Measurements from ENCODE around the gene ABLIM2.

Gene ABLIM2

DNA sequence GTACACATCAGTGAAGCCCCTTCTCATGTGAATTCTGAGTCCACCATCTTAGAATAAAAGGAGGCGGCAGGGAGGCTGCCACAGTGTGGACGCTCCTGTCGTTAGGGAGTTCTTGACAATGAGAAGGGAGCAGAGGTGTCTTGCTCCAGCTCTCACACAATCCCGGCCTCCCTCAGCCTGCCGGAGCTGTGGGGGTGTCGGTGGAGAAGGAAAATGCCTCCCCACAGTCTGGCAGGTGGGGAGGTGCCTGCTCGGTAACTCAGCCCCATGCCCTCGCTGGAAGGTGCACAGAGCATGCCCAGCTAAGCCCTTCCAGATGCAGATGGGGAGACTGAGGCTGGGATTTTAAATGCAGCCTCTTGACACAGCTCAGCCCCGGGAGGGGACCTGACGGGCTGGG, 20.5 kb upstream of the ABLIM2 start:
- in situ Hi-C loops (cut with HindIII; ENCODE audit: low pct_unique_long_range_greater_than_20kb, low sequenced_read_pairs) = no loop called here
- no peak for TF ChIP-seq JUND (IDR thresholded peaks at IDR 0.05; ENCODE audit: low read depth)
- DNase-seq (ENCODE audit: low read depth in 1 of 2, low spot score in 1 of 2) = no peak

- TF ChIP-seq JUND (IDR thresholded peaks at IDR 0.05; ENCODE audit: low read depth) = no peak
- in situ Hi-C loops (cut with HindIII; ENCODE audit: low pct_unique_long_range_greater_than_20kb, low sequenced_read_pairs) = no loop called here
- DNase-seq (ENCODE audit: low read depth in 1 of 2, low spot score in 1 of 2) = no peak
Observed at GRCh38 chr4:8177956-8178355, 19.3 kb upstream of the ABLIM2 start.

DNA sequence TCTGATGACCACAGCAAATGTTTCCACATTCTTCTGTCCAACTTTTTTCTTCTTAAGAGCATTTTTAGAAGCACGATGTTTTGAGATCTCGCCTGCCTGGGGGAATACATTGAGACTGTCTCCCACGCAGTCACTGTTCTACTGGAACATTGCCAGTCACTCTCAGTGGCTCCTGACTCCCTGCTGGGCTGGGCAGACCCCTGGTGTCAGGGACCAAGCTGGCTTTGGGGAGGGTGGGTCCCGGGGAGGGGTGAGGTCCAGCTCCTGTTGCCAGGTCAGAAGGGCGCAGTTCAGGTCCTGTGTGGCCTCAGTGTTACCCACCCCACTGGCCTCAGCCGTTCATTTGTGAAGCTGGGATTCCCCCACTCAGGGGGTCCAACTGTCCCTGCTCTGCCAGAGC, 18.9 kb upstream of the ABLIM2 start:
- DNase-seq (ENCODE audit: low read depth in 1 of 2, low spot score in 1 of 2) = no peak
- in situ Hi-C loops (cut with HindIII; ENCODE audit: low pct_unique_long_range_greater_than_20kb, low sequenced_read_pairs) = no loop called here
- no peak for TF ChIP-seq JUND (IDR thresholded peaks at IDR 0.05; ENCODE audit: low read depth)

DNA sequence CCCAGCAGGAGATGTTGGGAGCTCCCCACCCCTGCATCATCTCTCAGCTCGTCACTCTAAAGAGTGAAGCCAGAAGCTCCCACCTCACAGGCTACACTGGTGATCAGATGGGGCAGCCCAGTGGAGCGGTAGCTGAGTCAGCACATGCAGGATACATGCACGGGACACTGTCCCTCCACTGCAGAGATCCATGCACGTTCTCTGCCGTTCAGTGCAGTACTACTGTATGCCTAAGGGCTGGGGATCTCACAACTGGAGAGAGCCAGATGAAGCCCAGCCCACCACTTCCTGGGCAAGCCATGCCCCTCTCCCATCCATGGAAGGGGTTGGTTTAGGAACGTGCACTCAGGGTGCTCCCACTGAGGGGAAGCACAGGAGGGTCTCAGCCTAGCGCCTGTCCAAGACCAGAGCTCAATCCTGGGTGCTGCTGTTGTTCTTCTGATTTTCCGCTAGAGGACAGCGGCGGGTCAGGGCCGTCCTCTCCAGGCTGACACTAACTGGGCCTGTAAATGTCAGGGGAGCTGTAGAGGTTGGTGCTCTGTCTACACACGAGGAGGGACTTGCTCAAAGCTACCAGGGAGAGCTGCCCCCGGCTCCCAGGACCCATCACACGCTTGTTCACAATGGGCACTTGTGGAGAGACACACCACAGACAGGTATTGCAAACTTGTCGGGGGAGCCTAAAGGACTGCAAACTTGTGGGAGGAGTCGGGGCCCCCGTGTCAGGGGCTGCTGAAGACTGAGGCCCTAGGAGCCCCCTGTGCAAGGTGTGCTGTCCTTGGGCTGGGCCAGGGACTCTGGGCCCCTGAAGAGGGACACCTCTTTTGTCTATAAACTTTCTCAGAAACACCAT, 18.2 kb upstream of the ABLIM2 start:
- in situ Hi-C loops (cut with HindIII; ENCODE audit: low pct_unique_long_range_greater_than_20kb, low sequenced_read_pairs) = no loop called here
- DNase-seq (ENCODE audit: low read depth in 1 of 2, low spot score in 1 of 2) = peak; percentile 47 to 72
- TF ChIP-seq JUND (IDR thresholded peaks at IDR 0.05; ENCODE audit: low read depth) = no peak

DNA sequence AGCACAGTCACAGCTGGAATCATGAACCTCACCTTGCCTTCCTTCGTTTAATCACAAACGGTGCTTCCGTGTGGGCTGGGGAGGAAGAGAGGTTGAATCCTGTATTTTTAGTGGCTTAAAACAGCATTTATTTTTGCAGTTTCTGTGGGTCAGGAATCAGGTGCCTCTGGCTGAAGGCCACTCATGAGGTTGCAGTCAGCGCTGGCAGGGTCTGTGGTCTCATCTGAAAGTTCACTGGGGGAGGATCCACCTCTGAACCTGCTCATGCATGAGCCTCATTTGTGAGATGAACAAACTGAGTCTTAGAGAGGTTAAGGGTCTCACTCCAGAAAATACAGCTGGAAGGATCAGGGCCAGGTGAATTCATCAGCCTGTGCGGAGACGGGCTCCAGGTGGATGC, 17.1 kb upstream of the ABLIM2 start:
- no peak for TF ChIP-seq JUND (IDR thresholded peaks at IDR 0.05; ENCODE audit: low read depth)
- in situ Hi-C loops (cut with HindIII; ENCODE audit: low pct_unique_long_range_greater_than_20kb, low sequenced_read_pairs) = no loop called here
- DNase-seq (ENCODE audit: low read depth in 1 of 2, low spot score in 1 of 2) = no peak

DNA sequence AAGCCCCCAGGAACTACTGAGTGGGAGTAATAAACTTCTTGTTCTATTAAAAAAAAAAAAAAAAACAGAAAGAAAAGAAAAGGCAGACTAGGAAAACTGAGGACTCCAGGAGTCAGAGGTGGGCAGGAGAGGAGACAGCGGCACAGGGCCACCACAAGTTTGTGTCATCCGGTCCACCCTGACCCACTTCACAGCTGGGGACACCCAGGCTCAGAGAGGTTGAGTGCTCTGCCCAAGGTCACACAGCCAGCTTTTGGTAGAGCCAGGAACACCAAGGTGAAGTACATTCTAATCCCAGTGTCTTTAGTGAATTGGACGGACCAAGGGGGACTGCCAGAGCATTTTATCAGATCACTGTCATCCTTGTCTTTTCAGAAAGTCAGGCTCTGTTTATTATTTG, 16.4 kb upstream of the ABLIM2 start:
- in situ Hi-C loops (cut with HindIII; ENCODE audit: low pct_unique_long_range_greater_than_20kb, low sequenced_read_pairs) = no loop called here
- no peak for TF ChIP-seq JUND (IDR thresholded peaks at IDR 0.05; ENCODE audit: low read depth)

DNA sequence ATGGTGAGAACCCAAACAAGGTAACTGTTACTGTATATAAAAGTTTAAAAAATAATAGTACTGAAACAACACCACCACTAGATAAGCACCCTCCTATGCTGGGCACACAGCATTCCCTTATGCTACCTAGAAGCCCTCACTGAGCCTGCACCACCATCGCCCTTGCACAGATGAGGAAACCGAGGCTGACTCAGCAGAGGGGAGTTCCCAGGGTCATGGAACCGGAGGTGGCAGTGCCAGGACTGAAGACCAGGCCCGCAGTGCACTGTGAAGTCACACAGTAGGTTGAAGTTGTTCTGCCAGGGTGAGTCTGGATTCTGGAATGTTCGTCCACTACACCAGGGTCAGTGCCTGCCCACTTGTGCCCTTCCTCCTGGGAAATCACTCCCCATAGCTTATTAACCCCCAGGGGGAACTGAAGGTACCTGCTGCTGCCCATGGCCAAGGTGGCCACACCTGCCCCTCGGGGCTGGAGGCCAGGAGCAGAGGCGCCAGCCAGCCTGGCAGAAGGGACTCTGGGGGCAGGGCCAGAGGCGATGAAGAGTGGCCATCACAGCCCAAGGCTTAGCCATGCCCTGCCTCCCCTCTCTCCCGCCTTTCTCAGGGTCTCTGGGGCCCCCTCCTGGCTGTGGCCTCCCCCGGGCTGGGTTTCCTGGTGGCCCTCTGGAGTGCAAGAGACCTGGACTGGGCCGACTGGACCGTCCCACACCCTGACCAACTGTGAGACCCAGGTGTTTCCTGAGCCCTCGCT, 15.1 kb upstream of the ABLIM2 start:
- in situ Hi-C loops (cut with HindIII; ENCODE audit: low pct_unique_long_range_greater_than_20kb, low sequenced_read_pairs) = no loop called here
- no peak for TF ChIP-seq JUND (IDR thresholded peaks at IDR 0.05; ENCODE audit: low read depth)
- DNase-seq (ENCODE audit: low read depth in 1 of 2, low spot score in 1 of 2) = no peak

More for the DNA sequence above, 16.4 kb upstream of the ABLIM2 start:
- no peak for DNase-seq (ENCODE audit: low read depth in 1 of 2, low spot score in 1 of 2)

DNA sequence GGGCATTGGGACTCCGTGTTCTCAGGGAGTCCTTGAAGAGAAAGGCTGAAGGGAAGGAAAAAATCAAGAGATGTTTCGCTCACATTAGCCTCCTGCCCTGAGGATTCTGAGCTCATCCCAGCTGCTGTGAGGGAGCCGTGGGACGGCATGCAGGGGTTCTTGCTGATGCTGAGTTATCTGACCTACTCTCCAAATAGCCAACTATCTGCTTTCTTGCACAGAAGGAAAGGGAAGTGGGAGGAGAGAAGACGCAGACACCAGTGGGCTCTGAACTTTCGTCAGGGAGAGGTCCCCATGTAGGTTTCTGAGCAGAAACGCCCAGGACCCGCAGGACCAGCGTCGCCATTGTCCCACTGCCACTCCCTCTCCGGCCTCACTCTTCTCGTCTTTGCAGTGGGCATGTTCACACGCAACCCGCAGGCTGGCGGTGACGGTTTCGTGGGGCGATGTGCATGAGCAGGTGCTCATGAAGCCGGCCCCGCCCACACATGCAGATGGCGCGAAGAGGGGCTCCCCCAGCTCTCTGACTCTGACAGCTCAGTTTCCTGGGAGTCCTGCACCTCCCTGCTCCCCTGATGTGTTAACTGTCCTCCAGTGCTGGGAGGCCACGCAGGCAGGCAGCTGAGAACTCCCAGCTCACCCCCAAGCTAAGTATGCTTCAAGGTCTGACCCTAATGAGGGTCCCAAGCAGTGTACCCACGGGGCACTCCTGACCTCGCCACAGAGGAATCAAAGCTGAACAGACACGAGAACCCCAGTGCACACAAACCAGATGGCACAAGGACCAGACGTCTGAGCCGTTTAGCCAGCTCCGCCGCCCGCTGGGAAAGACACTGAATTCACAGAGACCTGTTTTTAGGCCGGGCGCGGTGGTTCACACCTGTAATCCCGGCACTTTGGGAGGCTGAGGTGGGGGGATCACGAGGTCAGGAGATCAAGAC, 13.6 kb upstream of the ABLIM2 start:
- DNase-seq (ENCODE audit: low read depth in 1 of 2, low spot score in 1 of 2) = no peak
- no peak for TF ChIP-seq JUND (IDR thresholded peaks at IDR 0.05; ENCODE audit: low read depth)
- in situ Hi-C loops (cut with HindIII; ENCODE audit: low pct_unique_long_range_greater_than_20kb, low sequenced_read_pairs) = no loop called here

- TF ChIP-seq JUND (IDR thresholded peaks at IDR 0.05; ENCODE audit: low read depth) = no peak
- in situ Hi-C loops (cut with HindIII; ENCODE audit: low pct_unique_long_range_greater_than_20kb, low sequenced_read_pairs) = no loop called here
- no peak for DNase-seq (ENCODE audit: low read depth in 1 of 2, low spot score in 1 of 2)
Observed at GRCh38 chr4:8171266-8171665, 12.7 kb upstream of the ABLIM2 start.

DNA sequence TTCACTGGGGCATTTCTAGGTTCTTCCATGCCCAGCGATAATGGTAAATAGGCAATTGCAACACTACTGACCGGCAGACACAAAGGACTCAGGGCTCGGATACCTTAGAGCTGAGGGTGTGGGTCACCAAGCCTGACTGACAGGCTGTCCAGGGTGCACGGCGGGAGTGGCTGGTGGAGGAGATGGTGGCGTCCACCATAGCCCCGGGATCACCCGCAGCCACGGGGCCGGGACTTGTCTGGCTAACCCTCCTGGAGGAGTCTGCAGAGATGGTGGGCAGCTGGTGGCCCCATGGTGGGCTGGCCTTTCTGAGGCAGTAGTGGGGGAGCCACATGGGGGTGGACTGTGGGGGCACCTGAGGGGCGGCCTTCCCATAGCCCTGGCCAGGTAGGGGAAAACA, 11.7 kb upstream of the ABLIM2 start:
- in situ Hi-C loops (cut with HindIII; ENCODE audit: low pct_unique_long_range_greater_than_20kb, low sequenced_read_pairs) = no loop called here
- no peak for DNase-seq (ENCODE audit: low read depth in 1 of 2, low spot score in 1 of 2)
- TF ChIP-seq JUND (IDR thresholded peaks at IDR 0.05; ENCODE audit: low read depth) = no peak

DNA sequence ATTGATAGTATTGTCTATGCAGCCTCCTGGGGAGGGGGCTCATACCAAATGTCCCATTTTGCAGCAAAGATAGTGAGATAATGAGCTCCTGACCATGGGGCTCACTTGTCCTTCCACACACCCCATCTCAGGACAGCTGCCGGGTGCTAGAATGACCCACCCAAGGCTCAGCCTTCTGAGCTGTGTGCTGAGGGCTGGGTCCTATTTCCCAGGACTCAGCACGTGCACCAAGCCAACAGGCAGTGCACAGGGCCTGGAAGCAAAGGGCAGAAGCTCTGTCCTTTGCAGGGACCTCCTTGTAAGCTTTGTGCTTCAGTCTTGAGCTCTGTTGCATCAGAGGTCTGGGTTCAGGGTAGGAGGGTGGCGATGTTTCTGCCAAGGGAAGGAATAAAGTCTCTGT, 11.2 kb upstream of the ABLIM2 start:
- in situ Hi-C loops (cut with HindIII; ENCODE audit: low pct_unique_long_range_greater_than_20kb, low sequenced_read_pairs) = no loop called here
- DNase-seq (ENCODE audit: low read depth in 1 of 2, low spot score in 1 of 2) = no peak
- no peak for TF ChIP-seq JUND (IDR thresholded peaks at IDR 0.05; ENCODE audit: low read depth)

- in situ Hi-C loops (cut with HindIII; ENCODE audit: low pct_unique_long_range_greater_than_20kb, low sequenced_read_pairs) = no loop called here
- no peak for TF ChIP-seq JUND (IDR thresholded peaks at IDR 0.05; ENCODE audit: low read depth)
- DNase-seq (ENCODE audit: low read depth in 1 of 2, low spot score in 1 of 2) = no peak
Observed at GRCh38 chr4:8168832-8169598, 10.4 kb upstream of the ABLIM2 start.

Data from T47D (cell line).